H9 (cell line): Measurements from ENCODE around the gene STKLD1. TPM values are rescaled to one million over a fixed set of nuclear protein-coding genes. Genes with fewer than 3 reads are reported as not detected.

Experiments
- DNase-seq: peaks from one replicate; pipeline ENCODE4 v3.0.0-alpha.2; 2017
- H2AFZ ChIP-seq: one replicate; pipeline ENCODE4 v1.6.1; 2013; ENCODE audit warnings: mild to moderate bottlenecking, low read length, control low read depth, moderate library complexity
- H2AK5ac ChIP-seq: 2 replicates; pipeline ENCODE4 v1.6.1; 2013; ENCODE audit warnings: low read length, control low read depth, mixed read lengths; ENCODE audit not compliant: insufficient read length
- H2BK120ac ChIP-seq: one replicate; pipeline ENCODE4 v1.6.1; 2013; ENCODE audit warnings: low read depth, mild to moderate bottlenecking, low read length, control low read depth, inconsistent platforms; ENCODE audit not compliant: poor library complexity, severe bottlenecking
- H2BK12ac ChIP-seq: 2 replicates; pipeline ENCODE4 v1.6.1; 2013; ENCODE audit warnings: low read length, control low read depth, mixed read lengths, low read depth; ENCODE audit not compliant: insufficient read length
- H2BK15ac ChIP-seq: 2 replicates; pipeline ENCODE4 v1.6.1; 2013; ENCODE audit warnings: low read depth, low read length, control low read depth
- H2BK20ac ChIP-seq: one replicate; pipeline ENCODE4 v1.6.1; 2013; ENCODE audit warnings: low read depth, mild to moderate bottlenecking, low read length, control low read depth, inconsistent platforms; ENCODE audit not compliant: poor library complexity, severe bottlenecking
- H2BK5ac ChIP-seq: 2 replicates; pipeline ENCODE4 v1.6.1; 2013; ENCODE audit warnings: low read length, control low read depth, mixed read lengths; ENCODE audit not compliant: insufficient read length
- H3K14ac ChIP-seq: 2 replicates; pipeline ENCODE4 v1.6.1; 2013; ENCODE audit warnings: low read length, control low read depth; ENCODE audit not compliant: insufficient read depth
- H3K18ac ChIP-seq: 2 replicates; pipeline ENCODE4 v1.6.1; 2013; ENCODE audit warnings: low read depth, mild to moderate bottlenecking, mixed read lengths, low read length, control low read depth; ENCODE audit not compliant: insufficient read length
- H3K23ac ChIP-seq: 2 replicates; pipeline ENCODE4 v1.6.1; 2013; ENCODE audit warnings: low read length, control low read depth, mixed read lengths, low read depth; ENCODE audit not compliant: insufficient read length
- H3K23me2 ChIP-seq: 2 replicates; pipeline ENCODE4 v1.6.1; 2013; ENCODE audit warnings: low read depth, mild to moderate bottlenecking, mixed read lengths, low read length, control low read depth; ENCODE audit not compliant: insufficient read length, poor library complexity, severe bottlenecking
- H3K27ac ChIP-seq: 2 replicates; pipeline ENCODE4 v1.5.1; 2013; ENCODE audit warnings: low read length, control low read depth, mixed read lengths, low read depth; ENCODE audit not compliant: insufficient read length
- H3K27me3 ChIP-seq: 2 replicates; pipeline ENCODE4 v1.6.1; 2013; ENCODE audit warnings: low read length, control low read depth, inconsistent platforms; ENCODE audit not compliant: insufficient read depth
- H3K4ac ChIP-seq: 2 replicates; pipeline ENCODE4 v1.6.1; 2013; ENCODE audit warnings: low read depth, mild to moderate bottlenecking, control low read depth, inconsistent platforms, low read length, moderate library complexity
- H3K4me1 ChIP-seq: 2 replicates; pipeline ENCODE4 v1.6.1; 2013; ENCODE audit warnings: low read length, control low read depth, inconsistent platforms; ENCODE audit not compliant: insufficient read depth
- H3K4me2 ChIP-seq: 2 replicates; pipeline ENCODE4 v1.6.1; 2013; ENCODE audit warnings: low read length, control low read depth, mixed read lengths; ENCODE audit not compliant: insufficient read length, insufficient read depth
- H3K56ac ChIP-seq: 2 replicates; pipeline ENCODE4 v1.6.1; 2013; ENCODE audit warnings: low read depth, mild to moderate bottlenecking, mixed read lengths, low read length, control low read depth; ENCODE audit not compliant: insufficient read length
- H3K79me1 ChIP-seq: 2 replicates; pipeline ENCODE4 v1.6.1; 2013; ENCODE audit warnings: low read depth, mild to moderate bottlenecking, moderate library complexity, low read length, control low read depth, inconsistent platforms; ENCODE audit not compliant: insufficient read depth, poor library complexity, severe bottlenecking
- H3K79me2 ChIP-seq: 2 replicates; pipeline ENCODE4 v1.6.1; 2013; ENCODE audit warnings: low read length, control low read depth, inconsistent platforms; ENCODE audit not compliant: insufficient read depth
- H3K9ac ChIP-seq: 2 replicates; pipeline ENCODE4 v1.6.1; 2013; ENCODE audit warnings: low read length, control low read depth, mixed read lengths; ENCODE audit not compliant: insufficient read length; ENCODE audit errors: extremely low read depth
- H3K9me3 ChIP-seq: one replicate; pipeline ENCODE4 v1.6.1; 2013; ENCODE audit warnings: low read depth, low read length, inconsistent platforms; ENCODE audit not compliant: control insufficient read depth
- H3T11ph ChIP-seq: one replicate; pipeline ENCODE4 v1.6.1; 2013; ENCODE audit warnings: mild to moderate bottlenecking, low read length, control low read depth, inconsistent platforms
- H4K20me1 ChIP-seq: one replicate; pipeline ENCODE4 v1.6.1; 2013; ENCODE audit not compliant: control insufficient read depth, insufficient read length, insufficient read depth
- H4K5ac ChIP-seq: 2 replicates; pipeline ENCODE4 v1.6.1; 2013; ENCODE audit warnings: low read depth, mild to moderate bottlenecking, mixed read lengths, low read length, control low read depth; ENCODE audit not compliant: insufficient read length
- H4K8ac ChIP-seq: replicated peaks from 2 replicates; pipeline ENCODE4 v1.6.1; 2013; ENCODE audit warnings: low read length, control low read depth, mixed read lengths, low read depth; ENCODE audit not compliant: insufficient read length
- H4K91ac ChIP-seq: 2 replicates; pipeline ENCODE4 v1.6.1; 2013; ENCODE audit warnings: low read depth, mild to moderate bottlenecking, moderate library complexity, mixed read lengths, low read length, control low read depth; ENCODE audit not compliant: insufficient read length
- H3K27ac Mint-ChIP-seq, 3 experiments: 2 replicates in 2 of 3; 3 replicates in 1 of 3; pipeline ENCODE4 v1.8.0; 2020 to 2021; ENCODE audit warnings: mixed read lengths in 3 of 3, mild to moderate bottlenecking in 1 of 3, moderate library complexity in 1 of 3
- H3K27me3 Mint-ChIP-seq: 2 replicates; pipeline ENCODE4 v1.8.0; 2021; ENCODE audit warnings: low read depth, mild to moderate bottlenecking, moderate library complexity, mixed read lengths
- H3K36me3 Mint-ChIP-seq, 3 experiments: 2 replicates in 2 of 3; 3 replicates in 1 of 3; pipeline ENCODE4 v1.8.0; 2020 to 2021; ENCODE audit warnings: low read depth in 3 of 3, mixed read lengths in 3 of 3; ENCODE audit not compliant: insufficient read depth in 1 of 3
- H3K4me1 Mint-ChIP-seq, 2 experiments: 2 replicates each; pipeline ENCODE4 v1.8.0; 2020; ENCODE audit warnings: mixed read lengths in 2 of 2
- H3K4me3 Mint-ChIP-seq, 2 experiments: 2 replicates in 1 of 2; 3 replicates in 1 of 2; pipeline ENCODE4 v1.8.0; 2020 to 2021; ENCODE audit warnings: mild to moderate bottlenecking in 2 of 2, mixed read lengths in 2 of 2, moderate library complexity in 1 of 2
- H3K9me3 Mint-ChIP-seq, 2 experiments: 2 replicates in 1 of 2; 3 replicates in 1 of 2; pipeline ENCODE4 v1.8.0; 2020; ENCODE audit warnings: mild to moderate bottlenecking in 2 of 2, mixed read lengths in 2 of 2, moderate library complexity in 1 of 2
- WGBS: extraction: QIAGEN DNeasy Blood & Tissue Kit; methylation state at CpG from one replicate; pipeline ENCODE4 v1.1.7; 2013; ENCODE audit warnings: missing lambda C conversion rate, low lambda C conversion rate, mixed read lengths; ENCODE audit not compliant: insufficient read length; ENCODE audit errors: extremely low coverage; 5-methylcytosine and 5-hydroxymethylcytosine counted together
- total RNA-seq: library from RNA; stranded (reverse); gene quantifications from 2 replicates; pipeline ENCODE4 v1.2.1, GENCODE V29; 2021
- TF ChIP-seq, protein P1 (sequence below): fragments of 200-600 bp; sonication (generic); conservative IDR thresholded peaks from 3 replicates; pipeline ENCODE4 v1.8.0; 2021; ENCODE audit warnings: antibody characterized with exemption, mild to moderate bottlenecking

STKLD1 gene
- total RNA-seq, 1 experiment from 2014 or later: 0.57 TPM

DNA sequence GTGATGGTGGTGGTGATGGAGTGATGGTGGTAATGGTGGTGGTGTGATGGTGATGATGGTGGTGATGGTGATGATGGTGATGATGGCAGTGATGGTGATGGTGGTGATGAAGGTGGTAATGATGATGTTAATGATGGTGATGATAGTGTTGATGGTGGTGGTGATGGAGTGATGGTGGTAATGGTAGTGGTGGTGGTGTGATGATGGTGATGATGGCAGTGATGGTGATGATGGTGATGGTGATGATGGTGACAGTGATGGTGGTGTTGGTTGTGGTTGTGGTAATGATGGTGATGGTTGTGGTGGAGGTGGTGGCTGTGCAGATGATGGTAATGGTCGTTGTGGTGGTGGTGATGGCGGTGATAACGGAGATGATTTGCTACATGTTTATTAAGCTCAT is 7.3 kb downstream of the STKLD1 start:
- WGBS: no CpG with 5 or more reads among the region's 3 CpGs
- no peak overlapping the region for H2BK120ac ChIP-seq
- Mint-ChIP-seq H3K27ac (no peak overlapping the region), H3K4me1 (no peaks in the 10 kb centered on the region), H3K9me3 (no peaks in the 10 kb centered on the region), H3K27me3 (peaks cover 17% of the 10 kb centered on the region), H3K4me3 (no peak overlapping the region), H3K36me3 (no peaks in the 10 kb centered on the region)
- no peaks in the 10 kb centered on the region for H3K79me1 ChIP-seq
- peaks cover 3% of the 10 kb centered on the region for H4K20me1 ChIP-seq
- H4K8ac ChIP-seq: no peak overlapping the region
- no peak overlapping the region for H2BK12ac ChIP-seq
- H3K79me2 ChIP-seq: no peaks in the 10 kb centered on the region
- no peak overlapping the region for H2BK5ac ChIP-seq
- H3K9ac ChIP-seq: no peak overlapping the region
- H3K14ac ChIP-seq: no peak overlapping the region
- H3K56ac ChIP-seq: no peak overlapping the region
- no peak overlapping the region for H2AK5ac ChIP-seq
- H4K91ac ChIP-seq: no peak overlapping the region
- no peaks in the 10 kb centered on the region for H3K27me3 ChIP-seq
- no peak overlapping the region for H3K4me2 ChIP-seq
- no peaks in the 10 kb centered on the region for H3K23me2 ChIP-seq
- no peaks in the 10 kb centered on the region for H3K9me3 ChIP-seq
- H2AFZ ChIP-seq: no peak overlapping the region
- no peak overlapping the region for H3K27ac ChIP-seq
- no peak overlapping the region for H3K18ac ChIP-seq
- H3K23ac ChIP-seq: no peak overlapping the region
- no peak for DNase-seq
- TF ChIP-seq, protein P1, sequence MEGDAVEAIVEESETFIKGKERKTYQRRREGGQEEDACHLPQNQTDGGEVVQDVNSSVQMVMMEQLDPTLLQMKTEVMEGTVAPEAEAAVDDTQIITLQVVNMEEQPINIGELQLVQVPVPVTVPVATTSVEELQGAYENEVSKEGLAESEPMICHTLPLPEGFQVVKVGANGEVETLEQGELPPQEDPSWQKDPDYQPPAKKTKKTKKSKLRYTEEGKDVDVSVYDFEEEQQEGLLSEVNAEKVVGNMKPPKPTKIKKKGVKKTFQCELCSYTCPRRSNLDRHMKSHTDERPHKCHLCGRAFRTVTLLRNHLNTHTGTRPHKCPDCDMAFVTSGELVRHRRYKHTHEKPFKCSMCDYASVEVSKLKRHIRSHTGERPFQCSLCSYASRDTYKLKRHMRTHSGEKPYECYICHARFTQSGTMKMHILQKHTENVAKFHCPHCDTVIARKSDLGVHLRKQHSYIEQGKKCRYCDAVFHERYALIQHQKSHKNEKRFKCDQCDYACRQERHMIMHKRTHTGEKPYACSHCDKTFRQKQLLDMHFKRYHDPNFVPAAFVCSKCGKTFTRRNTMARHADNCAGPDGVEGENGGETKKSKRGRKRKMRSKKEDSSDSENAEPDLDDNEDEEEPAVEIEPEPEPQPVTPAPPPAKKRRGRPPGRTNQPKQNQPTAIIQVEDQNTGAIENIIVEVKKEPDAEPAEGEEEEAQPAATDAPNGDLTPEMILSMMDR: no peak
- no peak overlapping the region for H2BK15ac ChIP-seq
- no peak overlapping the region for H4K5ac ChIP-seq
- no peak overlapping the region for H2BK20ac ChIP-seq
- no peak overlapping the region for H3K4ac ChIP-seq
- H3K4me1 ChIP-seq: no peaks in the 10 kb centered on the region
- no peak overlapping the region for H3T11ph ChIP-seq
